ENCODE data around the gene TGM2. TPM values are rescaled to one million over a fixed set of nuclear protein-coding genes. Genes with fewer than 3 reads are reported as not detected.
A peak's percentile ranks its signal among the peaks of the same experiment; 100 is the strongest.

Gene TGM2
- total RNA-seq, 1 donor from 2014 or later: 408 TPM

- no peak for DNase-seq (ENCODE audit: low read depth in 2 of 2)
These were observed 12.1 kb upstream of the TGM2 start for GRCh38 chr20:38177201-38177600.

- DNase-seq (ENCODE audit: low read depth in 2 of 2): no peak
These were observed 10.5 kb upstream of the TGM2 start for GRCh38 chr20:38175304-38176180.

- peak; percentile 59 to 83 for DNase-seq (ENCODE audit: low read depth in 2 of 2)
These were observed 8.4 kb upstream of the TGM2 start for GRCh38 chr20:38173237-38174156.

- DNase-seq (ENCODE audit: low read depth in 2 of 2): peak in 1 of 2 donors; percentile 39
These were observed 7.3 kb upstream of the TGM2 start for GRCh38 chr20:38172408-38172807.

- DNase-seq (ENCODE audit: low read depth in 2 of 2): no peak
These were observed 6.6 kb upstream of the TGM2 start for GRCh38 chr20:38171675-38172043.

DNA sequence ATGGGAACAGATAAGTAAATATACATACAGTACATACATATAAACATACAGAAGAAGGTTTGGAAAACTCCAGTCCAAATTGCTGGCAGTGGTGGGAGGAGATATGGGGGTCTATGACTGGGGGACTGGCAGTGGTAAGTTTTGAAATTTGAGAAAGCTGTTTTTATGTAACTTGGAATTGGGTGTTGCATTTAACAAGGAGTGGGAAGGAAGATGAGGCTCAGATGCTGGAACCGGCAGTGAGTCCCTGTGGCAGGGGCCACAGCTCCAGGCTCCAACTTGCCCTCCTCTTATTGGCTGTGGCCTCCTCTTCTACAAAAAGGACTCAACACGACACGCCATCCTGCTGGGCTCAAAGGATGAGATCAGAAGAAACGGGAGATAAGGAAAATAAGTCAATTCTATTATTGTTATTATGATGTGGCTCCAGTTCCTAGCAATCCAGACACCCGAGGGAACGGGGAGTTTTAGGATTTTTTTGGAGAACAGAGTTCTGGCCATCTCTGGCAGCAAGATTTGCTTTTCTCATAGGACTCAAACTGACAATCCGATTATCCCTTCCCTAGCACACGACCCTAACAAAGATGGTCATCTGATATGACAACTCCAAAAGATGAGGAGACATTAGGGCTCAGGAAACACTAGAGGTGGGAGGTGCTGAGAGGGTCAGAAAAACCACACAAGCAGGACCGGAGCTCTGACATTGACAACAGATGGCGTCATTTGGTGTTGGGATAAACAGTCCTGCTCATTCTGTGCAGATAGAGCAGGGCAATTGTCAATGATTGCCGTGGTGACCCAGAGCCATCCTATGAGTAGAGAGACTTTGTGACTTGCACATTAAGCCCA, 6.0 kb upstream of the TGM2 start:
- peak in 1 of 2 donors; percentile 38 for DNase-seq (ENCODE audit: low read depth in 2 of 2)

DNA sequence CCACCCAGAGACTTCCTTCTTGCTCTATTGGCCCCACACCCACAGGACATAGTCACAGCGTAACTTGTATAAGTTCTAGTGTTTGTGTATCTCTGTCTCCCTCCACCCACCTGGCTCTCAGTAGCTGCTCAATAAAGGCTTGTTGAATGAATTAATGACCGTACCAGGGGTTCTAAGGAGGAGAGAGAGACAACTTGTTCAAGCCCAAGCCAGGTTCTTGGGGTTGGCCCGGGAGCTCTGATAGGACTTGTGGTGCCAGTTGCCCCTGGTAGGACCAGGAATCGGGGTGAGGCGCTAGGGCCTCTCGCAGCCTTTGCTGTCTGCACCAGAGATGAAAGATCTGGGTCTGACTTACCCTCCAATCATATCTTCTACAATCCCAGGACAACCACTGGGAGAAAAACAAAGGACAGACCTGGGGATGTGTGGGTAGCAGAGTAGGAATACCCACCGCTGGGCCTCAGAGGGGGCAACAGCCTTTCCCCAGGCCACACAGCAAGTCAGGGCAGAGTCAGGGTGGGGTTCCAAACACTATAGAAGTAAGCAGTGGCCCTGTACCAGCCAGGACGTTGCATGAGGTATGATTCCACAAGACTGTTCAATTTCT, 5.3 kb upstream of the TGM2 start:
- DNase-seq (ENCODE audit: low read depth in 2 of 2): no peak

GRCh38 chr20:38169636-38170193, 4.6 kb upstream of the TGM2 start:
- no peak for DNase-seq (ENCODE audit: low read depth in 2 of 2)

- DNase-seq (ENCODE audit: low read depth in 2 of 2): no peak
These were observed 3.9 kb upstream of the TGM2 start for GRCh38 chr20:38168791-38169589.

DNA sequence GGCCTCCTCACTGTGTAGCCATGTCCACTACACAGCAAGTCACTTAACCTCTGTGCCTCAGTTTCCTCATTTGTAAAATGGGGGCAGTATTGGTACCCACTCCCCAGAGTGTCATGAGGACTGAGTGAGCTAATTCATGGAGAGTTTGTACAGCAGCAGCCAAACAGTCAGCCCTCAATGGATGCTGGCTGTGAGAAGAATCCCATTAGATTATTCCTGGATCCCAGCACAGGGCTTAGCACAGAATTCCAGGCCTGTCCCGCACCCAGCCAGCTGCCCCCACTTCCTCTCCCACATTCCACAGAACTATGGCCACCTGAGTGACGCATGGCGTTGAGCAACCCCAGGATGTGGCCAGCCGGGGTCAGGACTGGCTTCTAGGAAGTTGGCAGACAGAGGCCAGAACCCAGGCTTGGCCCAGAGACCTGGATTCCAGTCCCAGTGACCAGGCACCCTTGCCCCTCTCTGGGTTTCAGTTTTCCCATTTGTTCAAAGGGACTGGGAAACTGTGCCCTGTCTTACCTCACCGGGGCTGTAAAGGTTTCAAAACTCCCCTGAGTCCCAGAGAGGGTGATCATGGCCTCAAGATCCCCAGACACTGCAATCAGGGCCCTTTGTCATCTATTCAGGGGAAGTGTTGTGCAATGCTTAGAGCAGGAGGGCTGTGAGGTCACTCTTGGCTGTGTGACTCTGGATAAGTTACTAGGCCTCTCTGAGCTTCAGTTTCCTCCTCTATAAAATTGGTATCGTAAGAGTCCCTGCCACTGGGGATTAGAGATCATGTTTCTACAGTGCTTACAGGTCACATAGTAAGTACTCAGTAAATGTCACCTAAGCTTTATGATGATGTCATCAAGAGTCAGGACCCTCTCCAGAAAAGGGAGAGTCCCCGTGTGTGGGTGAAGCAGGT, 3.0 kb upstream of the TGM2 start:
- peak; percentile 86 to 93 for DNase-seq (ENCODE audit: low read depth in 2 of 2)

DNA sequence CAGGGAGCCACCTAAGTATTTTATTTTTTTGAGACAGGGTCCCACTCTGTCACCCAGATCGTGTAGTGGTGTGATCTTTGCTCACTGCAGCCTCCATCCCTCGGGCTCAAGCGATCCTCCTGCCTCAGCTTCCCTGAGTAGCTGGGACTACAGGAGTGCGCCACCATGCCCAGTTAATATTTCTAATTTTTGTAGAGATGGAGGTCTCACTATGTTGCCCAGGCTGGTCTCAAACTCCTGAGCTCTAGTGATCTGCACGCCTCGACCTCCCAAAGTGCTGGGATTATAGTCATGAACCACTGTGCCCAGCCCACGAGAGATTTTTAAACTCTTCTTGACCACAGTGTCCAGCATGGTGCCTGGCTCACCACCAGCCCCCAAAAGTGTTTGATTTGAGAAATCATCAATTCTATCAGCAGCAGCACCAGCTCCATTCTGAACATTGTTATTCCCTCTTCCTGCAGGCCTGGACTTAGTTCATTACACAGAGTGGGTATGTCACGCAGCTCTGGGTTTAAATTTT, 2.3 kb upstream of the TGM2 start:
- no peak for DNase-seq (ENCODE audit: low read depth in 2 of 2)

GRCh38 chr20:38166703-38167233, 1.7 kb upstream of the TGM2 start:
- DNase-seq (ENCODE audit: low read depth in 2 of 2): no peak

GRCh38 chr20:38165966-38166702, 1.1 kb upstream of the TGM2 start:
- DNase-seq (ENCODE audit: low read depth in 2 of 2): peak in 1 of 2 donors; percentile 54

- DNase-seq (ENCODE audit: low read depth in 2 of 2): no peak
These were observed 414 bp downstream of the TGM2 start for GRCh38 chr20:38164624-38165088.

DNA sequence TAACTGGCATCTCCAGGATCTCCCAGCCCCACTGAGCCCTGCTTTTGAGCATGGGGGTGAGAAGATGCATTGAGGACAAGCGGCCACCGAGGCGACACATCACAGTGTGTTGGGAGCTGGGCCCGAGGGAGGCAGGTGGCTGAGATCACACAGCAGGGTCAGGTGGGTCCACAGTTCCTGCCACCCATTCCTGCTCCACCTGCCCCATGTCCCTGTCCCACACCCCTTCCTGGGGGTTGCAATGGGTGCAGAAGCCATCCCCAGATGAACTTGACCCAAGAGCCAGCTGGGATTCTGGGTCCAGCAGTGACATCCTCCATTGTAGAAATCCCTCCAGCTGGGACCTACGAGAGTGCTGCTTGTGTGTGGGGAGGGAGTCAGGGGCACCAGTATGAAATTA, 1.0 kb downstream of the TGM2 start:
- DNase-seq (ENCODE audit: low read depth in 2 of 2): no peak

GRCh38 chr20:38162878-38163875, 1.9 kb downstream of the TGM2 start:
- no peak for DNase-seq (ENCODE audit: low read depth in 2 of 2)
